NCI-H187 (cell line): ENCODE measurements around the gene KCNJ9.
"Not testable (repeated sequence)": the region's sequence is repeated elsewhere in the genome, so short reads cannot be mapped to it uniquely, and the experiment has no call there.

Source experiments
- DNase-seq, 2 experiments: peaks; one replicate each; lab custom pipeline; 2025; lab: John Stamatoyannopoulos, UW

Gene KCNJ9

DNA sequence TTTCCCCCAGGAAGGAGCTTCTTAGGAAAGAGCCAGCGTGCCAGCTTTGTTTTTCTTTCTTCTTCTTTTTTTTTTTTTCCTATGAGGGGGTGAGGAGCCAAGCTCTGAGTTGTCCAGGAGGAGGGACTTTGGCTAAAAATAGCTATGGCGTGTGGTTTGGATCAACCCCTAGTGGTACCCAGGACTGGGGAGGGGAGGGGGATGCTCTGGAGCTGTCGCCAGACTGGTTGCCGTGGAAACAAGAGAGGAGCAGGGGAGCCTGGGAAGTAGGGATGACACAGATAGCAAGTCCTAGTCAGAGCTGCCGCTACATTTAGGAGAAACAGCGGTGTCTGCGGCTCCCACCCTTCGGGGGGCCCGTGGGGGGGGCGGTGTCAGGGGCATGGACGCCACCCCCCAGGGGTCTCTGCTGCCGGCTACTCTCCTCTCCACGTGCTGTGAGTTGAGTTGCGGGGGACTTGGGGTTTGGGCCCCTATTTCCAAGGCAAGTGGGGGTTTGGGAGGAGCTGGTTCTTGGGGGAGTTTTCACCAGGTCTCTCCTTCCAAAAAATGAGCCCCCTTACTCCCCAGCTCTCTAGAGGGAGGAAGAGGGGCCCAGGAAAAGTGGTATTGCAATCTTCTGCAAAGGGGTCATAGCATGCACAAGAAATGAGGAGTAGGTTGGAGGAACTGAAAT lies at the start of gene KCNJ9:
Gene KCNJ9, plus strand, starts transcription at position 278 of the 676 bp plus-strand sequence. CDS start 2,493 bp downstream, outside the sequence.
- DNase-seq: no peak

DNA sequence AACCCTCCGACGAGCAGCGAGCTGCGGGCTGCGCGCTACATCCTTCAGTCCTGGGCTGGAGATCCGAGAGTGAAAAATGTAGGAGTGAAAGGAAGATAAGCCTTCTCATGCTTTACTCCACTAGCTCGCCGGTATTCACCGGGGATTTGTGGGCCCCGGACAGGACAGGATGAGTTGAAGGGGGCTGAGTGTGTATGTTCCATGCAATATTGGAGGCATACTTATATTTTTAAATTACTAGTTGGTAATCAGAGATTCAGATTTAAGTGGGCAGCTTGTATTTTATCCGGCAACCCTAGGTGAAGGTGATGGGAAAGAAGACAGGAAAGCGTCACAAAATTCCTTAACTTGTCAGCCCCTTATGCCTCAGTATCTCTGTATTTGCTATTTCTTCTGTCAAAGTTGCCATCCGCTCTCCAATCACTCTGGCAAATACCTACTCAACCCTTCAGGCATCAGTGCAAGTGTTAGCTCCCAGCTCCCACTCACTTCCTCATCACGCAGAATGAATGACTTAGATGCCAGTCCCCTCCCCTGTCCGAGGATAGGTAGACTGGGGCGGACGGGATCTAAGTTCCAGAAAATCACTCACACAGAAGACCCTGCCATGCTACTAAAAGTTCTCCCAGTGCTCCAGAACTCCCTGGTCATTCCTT lies 49.0 kb upstream of the KCNJ9 start:
- DNase-seq: peak in 1 of 2 experiments; percentile 49

DNA sequence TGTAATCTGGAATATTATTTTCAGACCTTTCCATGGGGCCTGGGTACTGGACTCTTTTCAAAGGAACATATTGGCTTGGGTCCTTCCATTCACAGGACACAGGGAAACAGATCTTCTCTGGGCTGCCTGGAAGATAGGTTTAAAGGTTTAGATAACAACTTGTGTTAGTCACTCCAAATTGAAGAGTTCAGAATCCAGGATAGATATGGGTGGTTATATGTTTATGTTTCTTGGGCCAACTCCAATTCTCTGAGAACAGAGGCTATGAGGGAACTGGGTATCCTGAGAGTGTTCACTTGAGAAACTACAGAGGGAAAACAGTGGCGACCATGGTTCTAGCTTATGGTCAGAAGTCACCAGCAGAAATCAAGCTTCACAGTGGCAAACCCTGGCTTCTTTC lies 40.9 kb upstream of the KCNJ9 start:
- DNase-seq: no peak

DNA sequence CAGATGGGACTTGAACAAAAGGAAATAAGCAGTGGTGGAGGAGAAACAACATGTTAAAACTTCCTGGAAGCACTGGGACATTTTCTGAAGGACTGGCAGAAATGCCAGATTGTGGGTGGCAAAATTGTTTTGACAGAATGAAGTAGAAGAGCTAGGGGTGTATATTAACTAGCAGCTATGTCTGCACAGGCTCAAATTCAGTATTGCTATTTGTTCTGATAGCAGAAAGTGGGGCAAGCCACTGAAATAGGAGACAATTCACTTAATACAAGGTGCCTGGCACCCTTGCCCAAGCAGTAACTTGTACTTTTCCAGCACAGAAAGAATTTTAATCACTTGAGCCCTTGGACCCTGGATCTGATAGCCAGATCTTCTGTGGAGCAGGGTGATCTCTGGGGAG lies 37.8 kb upstream of the KCNJ9 start:
- DNase-seq: no peak

DNA sequence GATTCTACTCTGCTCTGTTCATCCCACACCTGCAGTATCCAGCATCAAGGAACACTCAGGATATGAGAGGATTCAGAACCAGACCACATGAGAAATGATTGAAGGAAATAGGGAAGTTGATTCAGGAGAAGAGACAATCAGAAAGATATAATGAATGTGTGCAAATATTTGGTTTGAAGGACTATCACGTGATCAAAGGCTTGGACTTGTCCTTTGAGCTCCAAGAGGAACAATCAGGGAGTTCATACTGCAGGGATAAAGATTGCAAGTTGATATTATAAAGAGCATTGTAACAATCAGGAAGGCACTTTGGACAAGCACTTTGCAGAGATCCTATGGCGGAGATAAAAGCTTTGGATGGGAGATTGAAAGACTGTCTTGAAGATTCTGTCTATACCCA lies 35.7 kb upstream of the KCNJ9 start:
- no peak for DNase-seq

DNA sequence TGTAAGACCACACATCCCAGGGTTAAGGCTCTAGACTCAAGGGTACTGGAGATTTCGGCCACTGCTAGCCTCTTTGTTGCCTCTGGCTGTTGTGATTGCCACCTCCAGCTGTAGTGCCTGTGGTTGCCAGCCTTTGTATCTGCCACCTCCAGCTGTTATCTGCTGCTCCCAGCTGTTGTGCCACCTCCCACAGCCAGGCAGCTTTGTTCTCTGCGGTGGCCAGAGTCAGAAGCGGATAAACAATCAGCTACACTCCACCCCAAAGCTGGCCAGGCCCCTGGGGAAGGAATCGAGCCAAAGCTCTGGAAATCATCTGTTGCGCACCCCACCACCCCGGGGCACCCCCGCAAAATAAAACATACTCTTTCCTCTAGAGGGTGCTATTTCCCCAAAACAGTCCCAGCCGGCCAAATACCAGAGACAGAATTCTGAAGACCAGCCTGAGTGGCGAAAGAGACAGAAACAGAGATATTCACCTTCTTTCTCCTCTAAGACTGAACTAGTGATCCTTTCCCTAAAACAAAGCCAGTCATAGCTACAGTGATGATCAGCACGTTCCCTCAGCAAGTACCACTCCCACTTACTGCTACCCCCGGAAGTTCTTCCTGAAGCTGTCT lies 34.7 kb upstream of the KCNJ9 start:
- DNase-seq: no peak

DNA sequence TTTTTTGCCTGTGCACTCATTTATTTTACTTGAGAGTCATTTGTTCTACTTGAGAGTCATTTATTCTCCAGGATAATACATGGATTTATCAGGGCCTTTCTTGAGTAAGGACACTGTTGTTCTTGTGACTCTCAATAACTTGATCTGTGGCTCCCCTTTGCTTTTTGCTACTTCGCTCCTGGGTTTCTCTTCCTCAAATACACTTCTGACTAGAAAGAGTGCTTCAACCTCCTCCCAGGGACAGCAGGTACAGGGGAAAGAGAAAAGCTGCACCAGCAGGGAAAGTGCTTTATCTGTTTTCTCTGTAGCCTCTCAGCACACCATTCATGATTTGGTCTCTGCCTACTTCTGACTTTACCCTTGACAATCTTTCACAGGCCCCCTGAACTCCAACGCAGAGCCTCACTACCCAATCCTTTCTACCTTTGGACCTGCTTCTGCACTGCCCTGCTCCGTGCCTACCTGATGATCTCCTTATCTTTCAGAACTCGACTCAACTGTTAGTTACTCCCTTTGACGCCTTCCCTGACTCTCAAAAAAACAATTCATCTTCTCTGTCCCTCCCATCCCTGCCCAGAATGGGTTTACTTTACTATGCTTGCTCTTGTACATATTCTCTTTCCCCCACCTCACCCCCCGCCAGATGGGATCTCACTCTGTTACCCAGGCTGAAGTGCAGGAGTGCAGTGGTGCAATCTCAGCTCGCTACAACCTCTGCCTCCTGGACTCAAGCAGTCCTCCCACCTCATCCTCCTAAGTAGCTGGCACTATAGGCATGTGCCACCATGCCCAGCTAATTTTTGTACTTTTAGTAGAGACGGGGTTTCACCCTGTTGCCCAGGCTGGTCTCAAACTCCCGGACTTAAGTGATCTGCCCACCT lies 34.0 kb upstream of the KCNJ9 start:
- DNase-seq: no peak

DNA sequence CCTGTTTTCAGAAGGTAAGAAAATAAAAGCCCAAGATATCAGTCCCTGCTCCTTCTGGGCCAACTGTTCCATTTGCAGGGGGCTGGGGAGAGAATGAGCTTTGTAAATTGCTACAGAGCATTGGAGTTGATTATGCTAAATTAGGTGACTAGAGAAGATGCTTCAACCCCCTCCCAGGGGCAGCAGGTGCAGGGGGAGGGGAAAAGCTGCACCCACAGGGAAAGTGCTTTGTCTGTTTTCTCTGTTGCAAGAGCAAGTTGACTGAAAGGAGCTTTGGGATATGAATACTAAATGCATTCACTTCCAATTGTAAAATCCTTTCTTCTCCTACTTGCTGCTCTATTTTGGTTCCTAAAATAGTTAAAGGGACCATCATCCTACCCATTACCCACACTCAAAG lies 33.0 kb upstream of the KCNJ9 start:
- no peak for DNase-seq

DNA sequence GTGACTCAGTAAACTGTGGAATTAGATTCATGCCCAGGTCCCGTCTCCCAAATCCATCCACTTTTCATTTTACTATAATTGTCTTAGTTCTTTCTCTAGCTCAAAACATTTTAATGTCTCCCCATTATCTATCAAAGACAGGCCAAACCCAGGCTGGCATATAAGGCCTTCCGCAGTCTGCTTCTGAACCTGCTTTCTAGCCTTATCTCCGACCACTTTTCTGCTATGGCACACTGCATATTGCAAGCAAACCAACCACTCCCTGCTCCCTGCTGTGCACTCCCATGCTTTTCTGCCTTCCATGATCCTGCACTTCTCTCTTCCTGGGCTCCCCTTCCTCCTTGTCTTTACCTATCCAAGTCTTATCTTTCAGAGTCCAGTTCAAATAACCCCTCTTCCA lies 32.2 kb upstream of the KCNJ9 start:
- no peak for DNase-seq

DNA sequence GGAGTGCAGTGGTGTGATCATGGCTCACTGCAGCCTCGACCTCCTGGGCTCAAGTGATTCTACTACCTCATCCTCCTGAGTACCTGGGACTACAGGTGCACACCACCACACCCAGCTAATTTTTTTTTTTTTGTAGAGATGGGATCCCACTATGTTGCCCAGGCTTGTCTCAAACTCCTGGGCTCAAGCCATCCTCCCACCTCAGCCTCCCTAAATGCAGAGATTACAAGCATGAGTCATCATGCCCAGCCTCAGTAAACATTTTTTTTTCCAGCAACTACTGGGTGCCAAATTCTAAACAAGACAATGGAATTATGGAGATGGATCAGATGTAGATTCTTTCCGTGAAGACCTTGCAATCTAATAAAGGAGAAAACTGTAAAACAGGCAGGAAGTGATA lies 31.2 kb upstream of the KCNJ9 start:
- not testable (repeated sequence) for DNase-seq

DNA sequence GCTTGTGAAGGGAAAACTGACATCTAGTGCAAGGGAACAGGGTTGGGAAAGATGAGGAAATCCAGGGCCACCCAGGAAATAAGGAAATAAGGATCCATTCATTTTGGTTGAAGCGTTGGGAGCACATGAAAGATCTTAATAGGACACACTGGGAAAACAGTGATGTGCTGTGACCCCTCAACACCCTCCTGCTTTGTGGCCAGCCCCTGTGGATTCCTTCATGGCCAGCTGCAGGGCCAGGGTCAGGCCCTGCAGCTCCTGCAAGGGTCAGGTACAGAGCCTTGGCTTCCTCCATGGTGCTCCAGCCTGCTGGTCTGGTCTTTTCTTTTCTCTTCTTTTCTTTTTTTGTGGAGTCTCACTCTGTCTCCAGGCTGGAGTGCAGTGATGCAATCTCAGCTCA lies 30.7 kb upstream of the KCNJ9 start:
- no peak for DNase-seq

DNA sequence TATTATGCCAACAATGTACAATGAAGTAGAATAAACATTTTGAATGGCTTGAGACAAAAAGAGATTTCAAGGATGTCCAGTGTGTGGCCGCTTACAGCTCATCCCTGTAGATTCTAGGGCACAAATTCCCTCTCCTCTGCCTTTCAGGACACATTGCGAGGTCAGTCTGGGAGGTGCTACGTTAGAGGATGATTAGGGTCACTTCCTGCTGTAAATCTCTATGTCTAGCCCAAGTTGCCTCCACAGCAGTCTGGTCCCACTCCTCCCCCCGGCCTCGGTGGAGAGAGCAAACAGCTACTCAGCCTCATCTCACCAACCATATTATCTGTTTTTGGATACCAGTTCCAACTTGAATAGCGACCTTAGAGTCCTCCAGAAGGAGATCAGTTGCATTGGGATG lies 28.4 kb upstream of the KCNJ9 start:
- DNase-seq: no peak

DNA sequence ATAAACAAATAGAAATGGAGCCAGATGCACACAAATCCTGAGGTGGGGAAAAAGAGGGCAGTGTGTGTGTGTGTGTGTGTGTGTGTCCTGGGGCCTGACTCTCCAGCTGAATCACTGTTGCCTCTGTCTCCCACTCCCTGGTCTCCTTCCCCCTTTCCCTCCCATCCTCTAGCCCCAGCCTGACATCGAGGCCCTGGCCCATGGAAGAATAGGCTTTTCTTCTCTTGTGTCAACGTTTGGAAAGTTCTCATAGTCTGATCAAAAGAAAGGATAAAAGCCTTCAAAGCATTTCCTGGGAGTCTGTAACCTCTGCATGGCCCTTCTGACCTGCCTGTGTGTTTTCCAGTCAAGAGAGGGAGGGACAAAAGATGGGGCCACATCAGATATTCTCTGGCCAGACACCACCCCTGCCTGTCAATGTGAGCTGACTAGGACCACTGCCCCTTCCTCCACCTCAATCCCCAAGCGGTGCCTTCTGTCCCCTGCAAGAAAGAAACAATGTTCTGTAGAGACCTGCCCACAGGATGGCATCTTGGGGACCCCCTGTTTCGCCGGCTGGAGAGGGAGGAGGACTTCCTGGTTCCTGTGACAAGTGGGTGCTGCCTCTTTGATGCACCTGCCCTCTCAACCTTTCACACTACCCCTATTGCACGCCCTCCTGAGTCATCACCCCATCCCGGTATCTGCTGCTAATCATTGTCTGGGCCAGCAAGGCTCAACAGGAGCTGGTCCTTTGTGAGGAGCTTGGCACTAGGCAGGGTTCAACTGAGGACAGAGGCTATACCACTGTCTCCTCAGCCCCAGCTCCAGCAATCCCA lies 27.6 kb upstream of the KCNJ9 start:
- no peak for DNase-seq

DNA sequence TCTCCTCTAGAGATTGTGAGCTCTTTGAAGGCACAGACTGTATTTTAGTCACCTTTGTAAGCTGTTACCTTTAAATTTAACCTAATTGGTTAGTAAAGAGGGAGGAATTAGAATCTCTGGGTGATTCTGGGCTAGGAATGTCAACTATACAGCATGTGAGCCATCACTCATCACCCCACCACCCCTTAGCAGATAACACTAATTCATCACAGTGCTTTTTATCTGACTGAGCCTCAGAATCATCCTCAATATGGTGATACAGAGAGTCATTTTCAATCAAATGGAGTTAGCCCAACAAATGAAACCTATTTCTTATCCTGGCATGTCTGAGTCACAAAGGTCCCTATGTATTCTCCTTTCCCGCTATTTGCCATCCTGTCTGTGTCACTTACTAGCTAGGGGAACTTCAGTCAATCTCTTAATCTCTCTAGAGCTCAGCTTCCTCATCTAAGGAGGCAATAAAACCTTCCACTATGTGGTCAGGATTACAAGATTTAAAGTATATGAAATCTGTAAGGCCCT lies 24.6 kb upstream of the KCNJ9 start:
- DNase-seq: no peak

DNA sequence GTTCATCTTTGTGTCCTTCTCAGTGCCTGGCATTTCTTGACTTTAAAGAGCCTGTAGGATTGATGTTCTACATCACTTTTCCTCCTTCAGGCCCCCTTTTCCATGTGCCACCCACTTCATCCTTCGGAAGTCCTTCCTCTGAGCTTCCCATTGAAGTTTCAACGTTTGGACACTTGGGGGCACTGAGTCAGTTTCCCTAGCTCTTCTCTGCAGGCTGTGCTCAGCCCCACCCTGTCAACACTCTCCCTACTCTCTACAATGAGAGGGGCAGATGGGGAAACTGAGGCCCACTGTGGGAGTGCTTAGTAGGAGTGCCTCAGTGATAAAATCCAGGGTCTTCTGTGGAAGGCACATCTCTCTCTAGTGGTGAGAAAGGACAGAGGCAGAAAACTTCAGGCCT lies 23.3 kb upstream of the KCNJ9 start:
- no peak for DNase-seq

DNA sequence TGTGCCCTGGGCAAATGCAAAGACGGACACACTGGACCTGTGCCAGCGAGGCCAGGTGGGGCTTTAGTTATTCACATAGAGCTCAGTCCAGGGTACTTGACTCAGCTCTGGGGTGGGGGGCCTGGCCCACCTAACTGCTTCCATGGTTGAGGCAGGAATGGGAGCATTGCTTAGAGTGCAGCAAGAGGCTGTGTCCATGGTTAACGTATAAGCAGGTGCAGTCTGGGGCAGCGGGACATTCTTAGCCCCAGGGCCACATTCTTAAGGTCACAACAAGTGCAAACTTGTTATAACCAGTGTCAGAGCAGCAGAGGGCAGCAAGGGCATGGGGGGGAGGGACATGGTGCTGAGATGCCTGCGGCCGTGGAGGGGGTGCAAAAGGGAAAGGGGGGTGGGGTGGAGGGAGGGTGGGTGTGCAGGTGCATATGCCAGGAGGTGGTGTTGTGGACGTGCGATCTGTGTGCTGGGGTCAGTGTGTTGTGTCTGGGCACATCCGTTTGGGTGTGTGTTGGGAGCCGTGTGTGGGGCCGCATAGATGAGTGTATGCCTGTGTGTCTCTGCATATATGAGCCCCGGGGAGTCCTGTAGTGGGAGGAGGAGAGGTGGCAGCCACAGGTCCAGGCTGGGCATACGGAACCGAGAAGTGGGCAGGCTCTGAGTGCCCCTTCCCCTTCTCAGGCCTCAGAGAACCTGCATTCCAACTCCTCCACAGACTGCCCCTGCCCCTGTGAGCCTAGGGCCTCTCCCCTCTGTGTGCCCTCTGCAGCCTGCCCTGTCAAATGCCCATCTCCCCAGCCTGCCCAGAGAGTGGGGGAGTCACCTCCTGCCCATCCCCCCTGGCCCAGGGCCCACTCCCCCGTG lies 19.7 kb upstream of the KCNJ9 start:
- no peak for DNase-seq

DNA sequence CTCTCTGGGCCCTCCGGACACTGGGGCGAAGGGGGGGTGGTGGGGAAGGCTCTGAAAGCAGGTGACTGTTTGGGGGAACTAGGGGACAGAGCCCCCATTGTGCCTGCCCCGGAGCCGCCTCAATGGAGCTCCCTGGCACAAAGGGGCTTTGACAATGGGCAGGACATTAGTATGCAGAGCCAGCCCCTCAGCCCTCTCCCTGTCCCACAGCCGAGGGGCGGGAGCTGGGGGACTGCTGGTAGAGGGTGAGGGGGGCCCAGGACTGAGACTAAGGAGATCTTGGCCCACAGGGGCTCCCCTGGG lies 19.2 kb upstream of the KCNJ9 start:
- no peak for DNase-seq

DNA sequence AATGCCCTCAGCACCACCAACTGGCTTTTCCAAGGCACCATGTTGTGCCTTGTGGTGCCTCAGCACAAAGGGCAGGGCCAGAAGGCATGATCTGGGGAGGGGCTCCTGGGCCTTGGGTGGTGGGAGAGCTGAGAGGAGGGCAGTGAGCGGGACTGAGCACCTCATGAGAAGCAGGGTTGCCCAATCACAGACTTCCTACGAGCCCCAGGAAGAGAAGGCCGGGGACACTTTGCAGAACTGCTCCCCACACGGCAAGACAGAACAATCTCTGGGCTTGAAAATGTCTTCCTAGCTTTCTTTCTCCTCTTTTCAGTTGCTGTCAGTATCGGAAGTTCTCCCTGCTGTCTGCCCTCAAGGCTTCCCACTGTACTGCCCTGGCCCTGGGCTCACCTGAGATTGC lies 18.2 kb upstream of the KCNJ9 start:
- DNase-seq: no peak

DNA sequence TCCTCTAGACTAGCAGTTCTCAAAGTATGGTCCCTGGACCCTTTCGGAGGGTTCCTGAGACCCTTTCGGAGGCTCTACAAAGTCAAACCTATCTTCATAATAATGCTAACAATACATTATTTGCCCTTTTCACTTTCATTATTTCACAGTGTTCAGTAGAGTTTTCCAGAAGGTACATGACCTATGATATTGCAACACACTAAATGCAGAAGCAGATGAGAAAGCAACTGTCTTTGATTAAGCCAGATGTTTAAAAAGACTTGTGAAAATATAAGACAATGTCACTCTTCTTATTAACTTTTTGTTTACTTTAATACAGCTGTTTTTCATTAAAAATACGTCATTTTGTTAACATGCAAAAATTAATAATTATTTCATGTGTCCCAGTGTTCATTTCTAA lies 17.2 kb upstream of the KCNJ9 start:
- DNase-seq: no peak

DNA sequence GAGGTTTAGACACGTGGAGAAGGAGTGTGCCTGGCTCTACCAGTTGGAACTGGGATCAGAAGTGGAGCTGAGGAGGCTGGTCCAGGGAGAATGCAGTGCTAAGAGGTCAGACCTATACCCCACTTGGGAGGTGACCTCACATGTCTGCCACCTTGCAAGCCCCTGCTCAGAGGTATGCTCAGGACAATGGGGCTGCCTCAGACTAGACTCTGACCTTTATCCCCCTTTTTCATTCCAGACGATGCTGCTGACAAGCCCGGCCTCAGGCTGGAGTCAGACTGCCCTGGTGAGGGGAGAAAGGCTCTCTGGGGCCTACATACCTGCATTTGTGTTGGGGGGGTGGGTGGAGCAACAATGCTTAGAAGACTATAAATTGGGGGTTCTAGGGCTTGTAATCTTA lies 16.6 kb upstream of the KCNJ9 start:
- no peak for DNase-seq
